Dendritic cell treated with granulocyte-macrophage colony-stimulating factor and Interleukin-4, amounts not matched to agents 40 ng/mL and 50 ng/mL, for 4 days (primary cell): ENCODE measurements around the gene TRAF3.

Experiments
- H3K27ac Mint-ChIP-seq: one replicate; pipeline ENCODE4 v1.8.0; 2022; ENCODE audit warnings: mild to moderate bottlenecking, mixed read lengths
- H3K27me3 Mint-ChIP-seq: one replicate; pipeline ENCODE4 v1.8.0; 2022; ENCODE audit warnings: mild to moderate bottlenecking, mixed read lengths
- H3K36me3 Mint-ChIP-seq: one replicate; pipeline ENCODE4 v1.8.0; 2022; ENCODE audit warnings: low read depth, mixed read lengths
- H3K4me1 Mint-ChIP-seq: one replicate; pipeline ENCODE4 v1.8.0; 2022; ENCODE audit warnings: low read depth, mixed read lengths
- H3K4me3 Mint-ChIP-seq: one replicate; pipeline ENCODE4 v1.8.0; 2022; ENCODE audit warnings: mild to moderate bottlenecking, moderate library complexity, mixed read lengths
- H3K9me3 Mint-ChIP-seq: one replicate; pipeline ENCODE4 v1.8.0; 2022; ENCODE audit warnings: mixed read lengths
- intact Hi-C: fragments of 100-400 bp; cut with micrococcal nuclease; formaldehyde crosslinking; loops from one replicate; pipeline ENCODE4 v1.15.0; 2022

The TRAF3 gene

DNA sequence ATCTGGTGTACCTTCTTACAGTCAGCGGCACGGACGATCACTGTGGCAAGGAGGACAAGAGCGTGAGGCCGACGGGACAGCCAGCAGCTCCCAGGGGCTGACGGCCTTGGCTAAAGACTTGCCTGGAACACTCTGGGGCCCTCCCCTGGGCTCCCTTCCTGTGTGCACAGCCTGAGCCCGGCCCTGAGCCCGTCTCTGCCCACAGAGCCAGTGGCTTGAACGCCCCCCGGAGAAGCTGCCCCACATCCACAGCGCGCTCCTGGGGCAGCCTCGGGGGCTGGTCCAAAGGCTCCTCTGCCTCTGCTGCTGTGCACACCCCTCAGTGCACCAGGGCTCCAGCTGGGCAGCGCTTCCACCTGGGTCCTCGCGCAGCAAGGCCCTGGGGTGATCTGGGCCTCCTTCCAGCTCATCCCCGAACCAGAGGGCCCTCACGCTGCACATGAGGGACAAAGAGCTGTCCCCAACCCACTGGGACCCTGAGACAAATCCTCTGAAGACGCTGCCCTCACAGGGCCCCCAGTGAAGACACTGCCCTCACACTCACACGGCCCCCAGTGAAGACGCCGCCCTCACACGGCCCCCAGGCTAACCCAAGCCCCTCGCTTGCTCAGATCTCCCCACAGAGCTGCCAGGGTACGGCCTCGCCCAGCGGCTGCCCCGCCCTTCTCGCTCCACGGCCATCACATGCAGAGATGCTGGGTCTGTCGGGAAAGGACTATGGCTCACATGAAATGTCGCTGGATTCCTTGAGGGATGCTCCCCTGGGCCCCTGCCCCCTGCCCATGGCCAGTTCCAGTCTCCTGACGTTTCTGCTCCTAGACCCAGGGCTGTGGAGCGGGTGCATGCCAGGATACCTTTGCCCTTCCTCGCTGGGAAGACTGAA is 167.4 kb downstream of the TRAF3 start:
- Mint-ChIP-seq H3K4me1 (peaks cover 28% of the 10 kb centered on the region), H3K27me3 (no peaks in the 10 kb centered on the region), H3K4me3 (no peak overlapping the region), H3K9me3 (no peaks in the 10 kb centered on the region), H3K36me3 (peaks cover 96% of the 10 kb centered on the region), H3K27ac (no peak overlapping the region)
- intact Hi-C loops = no loop called here

GRCh38 chr14:102945346-102946130 is 168.3 kb downstream of the TRAF3 start:
- H3K27ac Mint-ChIP-seq = no peak overlapping the region
- no peak overlapping the region for H3K4me3 Mint-ChIP-seq
- H3K9me3 Mint-ChIP-seq = no peaks in the 10 kb centered on the region
- H3K27me3 Mint-ChIP-seq = no peaks in the 10 kb centered on the region
- H3K36me3 Mint-ChIP-seq = peaks cover 96% of the 10 kb centered on the region
- H3K4me1 Mint-ChIP-seq = peaks cover 37% of the 10 kb centered on the region
- intact Hi-C loops = no loop called here

- no peak overlapping the region for H3K27ac Mint-ChIP-seq
- H3K4me3 Mint-ChIP-seq = no peak overlapping the region
- H3K27me3 Mint-ChIP-seq = no peaks in the 10 kb centered on the region
- H3K4me1 Mint-ChIP-seq = peaks cover 26% of the 10 kb centered on the region
- H3K9me3 Mint-ChIP-seq = no peaks in the 10 kb centered on the region
- intact Hi-C loops = no loop called here
- peaks cover 96% of the 10 kb centered on the region for H3K36me3 Mint-ChIP-seq
These were observed 170.3 kb downstream of the TRAF3 start for GRCh38 chr14:102947321-102948103.

DNA sequence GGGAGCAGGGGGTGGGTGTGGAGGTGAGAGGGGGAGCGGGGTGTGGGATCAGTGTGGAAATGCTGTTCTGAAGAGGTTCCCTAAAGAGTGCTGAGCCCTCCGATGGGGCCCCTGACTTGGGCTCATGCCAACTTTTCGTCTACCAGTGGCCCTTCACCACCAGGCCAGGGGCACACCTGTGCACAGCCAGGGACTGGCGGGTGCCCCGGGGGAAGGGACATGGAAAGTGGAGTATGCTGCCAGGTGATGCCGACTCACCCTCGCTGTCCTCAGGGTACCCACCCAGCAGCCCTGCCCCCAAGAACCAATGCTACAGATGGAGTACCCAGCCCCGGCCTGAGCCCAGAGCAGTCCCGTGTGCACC is 171.4 kb downstream of the TRAF3 start:
- Mint-ChIP-seq H3K4me3 (no peak overlapping the region), H3K27ac (peak overlapping the region; percentile 48), H3K9me3 (no peaks in the 10 kb centered on the region), H3K4me1 (peaks cover 25% of the 10 kb centered on the region), H3K36me3 (peaks cover 96% of the 10 kb centered on the region), H3K27me3 (no peaks in the 10 kb centered on the region)
- intact Hi-C loops = no loop called here

- H3K4me3 Mint-ChIP-seq = no peak overlapping the region
- H3K27ac Mint-ChIP-seq = peak overlapping the region; percentile 48
- intact Hi-C loops = no loop called here
- H3K27me3 Mint-ChIP-seq = no peaks in the 10 kb centered on the region
- H3K4me1 Mint-ChIP-seq = peaks cover 25% of the 10 kb centered on the region
- peaks cover 96% of the 10 kb centered on the region for H3K36me3 Mint-ChIP-seq
- H3K9me3 Mint-ChIP-seq = no peaks in the 10 kb centered on the region
These were observed 172.0 kb downstream of the TRAF3 start for GRCh38 chr14:102949062-102949800.

DNA sequence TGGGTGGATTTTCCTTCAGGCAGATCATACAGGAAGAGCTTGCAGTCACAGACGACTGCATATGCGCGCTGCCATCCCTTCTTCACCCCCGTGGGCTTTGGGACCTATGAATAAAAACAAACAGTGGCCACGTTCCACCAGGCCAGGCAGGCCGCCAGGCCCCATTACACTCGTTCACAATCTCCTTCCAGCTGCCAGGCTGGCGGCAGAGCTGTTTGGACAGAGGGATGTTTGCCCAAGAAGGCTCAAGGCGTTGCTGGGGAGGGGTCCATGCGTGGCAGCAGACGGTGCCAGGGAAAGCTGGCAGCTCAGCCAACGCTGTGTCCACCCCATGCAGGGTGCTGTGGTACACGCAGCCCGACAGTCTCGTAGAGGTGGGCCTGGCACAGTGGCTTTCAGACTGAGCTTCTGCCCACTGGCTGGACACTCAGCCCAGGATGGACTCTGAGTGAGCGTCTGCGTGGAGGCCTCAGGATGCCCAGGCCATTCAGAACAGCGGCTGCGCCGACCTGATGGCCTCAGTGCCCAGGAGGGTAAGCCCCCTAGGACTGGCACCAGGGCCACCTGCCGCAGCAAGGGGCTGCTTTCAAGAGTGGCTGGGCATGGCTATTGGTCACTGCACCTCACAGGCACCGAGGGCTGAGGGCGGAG is 172.7 kb downstream of the TRAF3 start:
- H3K4me1 Mint-ChIP-seq = peaks cover 25% of the 10 kb centered on the region
- intact Hi-C loops = no loop called here
- no peaks in the 10 kb centered on the region for H3K9me3 Mint-ChIP-seq
- no peaks in the 10 kb centered on the region for H3K27me3 Mint-ChIP-seq
- no peak overlapping the region for H3K4me3 Mint-ChIP-seq
- peak overlapping the region; percentile 48 for H3K27ac Mint-ChIP-seq
- H3K36me3 Mint-ChIP-seq = peaks cover 96% of the 10 kb centered on the region

DNA sequence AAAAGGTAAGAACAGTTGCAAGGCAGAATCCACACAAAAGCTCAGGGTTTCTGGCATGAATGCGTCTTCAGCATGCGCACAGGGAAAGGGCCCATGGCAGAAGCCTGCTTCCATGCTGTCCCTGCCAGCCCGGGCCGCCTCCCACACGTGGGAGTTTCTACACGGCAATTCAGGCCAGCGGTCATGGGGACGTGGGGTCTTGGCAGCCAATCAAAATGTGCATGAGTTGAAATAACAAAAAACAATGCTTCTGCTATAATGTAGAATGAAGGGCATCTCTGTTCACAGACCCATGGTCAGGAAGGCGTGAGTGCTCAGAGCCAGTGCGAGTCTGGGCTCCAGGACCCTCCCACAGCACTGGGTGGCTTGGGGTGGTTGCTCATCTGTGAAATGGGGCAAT is 173.8 kb downstream of the TRAF3 start:
- no peaks in the 10 kb centered on the region for H3K27me3 Mint-ChIP-seq
- intact Hi-C loops = no loop called here
- H3K27ac Mint-ChIP-seq = no peak overlapping the region
- H3K36me3 Mint-ChIP-seq = peaks cover 96% of the 10 kb centered on the region
- H3K4me3 Mint-ChIP-seq = no peak overlapping the region
- no peaks in the 10 kb centered on the region for H3K9me3 Mint-ChIP-seq
- H3K4me1 Mint-ChIP-seq = peaks cover 25% of the 10 kb centered on the region

- Mint-ChIP-seq H3K4me1 (peaks cover 25% of the 10 kb centered on the region), H3K27ac (no peak overlapping the region), H3K27me3 (no peaks in the 10 kb centered on the region), H3K9me3 (no peaks in the 10 kb centered on the region), H3K4me3 (no peak overlapping the region), H3K36me3 (peaks cover 96% of the 10 kb centered on the region)
- intact Hi-C loops = no loop called here
These were observed 174.6 kb downstream of the TRAF3 start for GRCh38 chr14:102951799-102952198.

- Mint-ChIP-seq H3K27me3 (no peaks in the 10 kb centered on the region), H3K4me1 (peaks cover 22% of the 10 kb centered on the region), H3K27ac (no peak overlapping the region), H3K36me3 (peaks cover 96% of the 10 kb centered on the region), H3K4me3 (no peak overlapping the region), H3K9me3 (no peaks in the 10 kb centered on the region)
- intact Hi-C loops = no loop called here
These were observed 175.0 kb downstream of the TRAF3 start for GRCh38 chr14:102952276-102952675.

DNA sequence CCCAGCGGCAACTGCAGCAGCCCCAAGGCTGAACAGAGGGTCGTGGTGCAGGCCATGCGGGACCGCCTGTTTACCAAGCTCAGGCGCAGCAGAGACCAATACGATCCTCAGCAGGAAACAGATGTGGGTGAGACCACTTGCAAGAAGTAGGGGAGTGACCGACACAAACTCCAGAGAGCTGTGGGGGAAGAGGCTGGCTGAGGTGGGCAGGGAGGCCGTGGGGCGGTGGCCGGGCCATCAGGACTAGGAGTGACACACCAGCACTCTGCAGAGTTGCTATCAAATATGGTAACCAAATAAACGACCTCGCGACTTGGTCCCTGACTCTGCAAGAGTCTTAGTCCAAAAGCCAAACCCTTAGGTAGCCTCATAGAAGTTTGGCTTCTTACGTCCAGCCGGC is 175.9 kb downstream of the TRAF3 start:
- Mint-ChIP-seq H3K9me3 (no peaks in the 10 kb centered on the region), H3K4me3 (no peak overlapping the region), H3K4me1 (peaks cover 20% of the 10 kb centered on the region), H3K36me3 (peaks cover 96% of the 10 kb centered on the region), H3K27ac (no peak overlapping the region), H3K27me3 (no peaks in the 10 kb centered on the region)
- intact Hi-C loops = no loop called here

GRCh38 chr14:102954081-102954789 is 177.0 kb downstream of the TRAF3 start:
- Mint-ChIP-seq H3K4me3 (no peak overlapping the region), H3K4me1 (peaks cover 14% of the 10 kb centered on the region), H3K36me3 (peaks cover 100% of the 10 kb centered on the region), H3K27ac (no peak overlapping the region), H3K27me3 (no peaks in the 10 kb centered on the region), H3K9me3 (no peaks in the 10 kb centered on the region)
- intact Hi-C loops = no loop called here

DNA sequence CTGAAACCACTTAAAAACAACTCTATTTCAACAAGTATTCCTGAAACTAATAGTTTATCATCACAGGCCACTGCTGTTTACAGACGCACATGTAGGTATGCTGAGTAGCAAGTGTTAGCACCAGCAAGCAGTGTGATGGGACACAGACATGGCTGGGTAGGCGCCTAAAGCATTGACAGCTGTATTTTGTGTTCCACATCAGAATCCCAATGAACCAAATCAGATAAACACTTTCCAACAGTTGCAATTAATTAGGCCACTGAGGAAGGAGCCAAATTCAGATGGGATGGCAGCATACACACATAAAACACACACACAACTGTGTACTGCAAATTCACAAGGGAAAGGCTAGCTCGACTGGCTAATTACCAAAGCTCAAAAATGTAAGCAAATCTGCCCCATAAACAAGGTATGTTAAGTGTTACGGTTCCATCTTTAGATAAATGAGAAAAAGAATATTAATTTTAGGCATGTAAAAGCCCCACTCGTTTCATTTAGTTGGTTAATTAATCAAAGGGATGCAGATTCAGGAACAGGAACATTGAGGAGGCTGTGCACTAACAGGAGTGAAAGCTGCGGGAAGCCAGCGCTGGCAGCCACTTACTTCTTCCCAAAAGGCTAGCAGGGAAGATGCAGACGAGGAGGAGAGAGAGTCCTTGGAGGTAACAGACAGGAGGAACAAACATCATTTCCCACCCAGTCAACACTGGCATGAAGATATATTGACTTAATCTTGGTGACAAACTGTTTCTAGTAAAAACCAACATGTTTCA is 178.6 kb downstream of the TRAF3 start:
- peaks cover 100% of the 10 kb centered on the region for H3K36me3 Mint-ChIP-seq
- no peaks in the 10 kb centered on the region for H3K9me3 Mint-ChIP-seq
- H3K27me3 Mint-ChIP-seq = no peaks in the 10 kb centered on the region
- intact Hi-C loops = no loop called here
- H3K4me1 Mint-ChIP-seq = no peaks in the 10 kb centered on the region
- H3K27ac Mint-ChIP-seq = no peak overlapping the region
- no peak overlapping the region for H3K4me3 Mint-ChIP-seq
